Omental fat pad (tissue), 4 donors: ENCODE measurements around the gene GLRA3. TPM values are rescaled to one million over a fixed set of nuclear protein-coding genes. Genes with fewer than 3 reads are reported as not detected.

Experiments
- ATAC-seq: fragments of 150-250 bp; one replicate; pipeline ENCODE4 v1.9.1; 2016; ENCODE audit warnings: mild to moderate bottlenecking, moderate library complexity; ENCODE audit not compliant: low FRiP score
- DNase-seq: peaks from one replicate; pipeline ENCODE4 v3.0.0-alpha.2; 2019; ENCODE audit warnings: low spot score
- total RNA-seq, 4 donors: library from RNA; depleted of rRNA; stranded (reverse); fragments of >200 nt; gene quantifications; one replicate each; pipeline ENCODE4 v1.1.0, GENCODE V29; 2016
- TF ChIP-seq, protein P1 (sequence below), 3 donors: fragments of 450-650 bp; IDR thresholded peaks; one replicate each; pipeline ENCODE4 v1.5.1; 2016 to 2017; ENCODE audit warnings: antibody characterized with exemption in 3 of 3, mild to moderate bottlenecking in 3 of 3, moderate library complexity in 2 of 3

Gene GLRA3
- total RNA-seq, 4 donors from 2014 or later = not detected

GRCh38 chr4:174749091-174749490 is 80.0 kb downstream of the GLRA3 start:
- TF ChIP-seq, protein P1, sequence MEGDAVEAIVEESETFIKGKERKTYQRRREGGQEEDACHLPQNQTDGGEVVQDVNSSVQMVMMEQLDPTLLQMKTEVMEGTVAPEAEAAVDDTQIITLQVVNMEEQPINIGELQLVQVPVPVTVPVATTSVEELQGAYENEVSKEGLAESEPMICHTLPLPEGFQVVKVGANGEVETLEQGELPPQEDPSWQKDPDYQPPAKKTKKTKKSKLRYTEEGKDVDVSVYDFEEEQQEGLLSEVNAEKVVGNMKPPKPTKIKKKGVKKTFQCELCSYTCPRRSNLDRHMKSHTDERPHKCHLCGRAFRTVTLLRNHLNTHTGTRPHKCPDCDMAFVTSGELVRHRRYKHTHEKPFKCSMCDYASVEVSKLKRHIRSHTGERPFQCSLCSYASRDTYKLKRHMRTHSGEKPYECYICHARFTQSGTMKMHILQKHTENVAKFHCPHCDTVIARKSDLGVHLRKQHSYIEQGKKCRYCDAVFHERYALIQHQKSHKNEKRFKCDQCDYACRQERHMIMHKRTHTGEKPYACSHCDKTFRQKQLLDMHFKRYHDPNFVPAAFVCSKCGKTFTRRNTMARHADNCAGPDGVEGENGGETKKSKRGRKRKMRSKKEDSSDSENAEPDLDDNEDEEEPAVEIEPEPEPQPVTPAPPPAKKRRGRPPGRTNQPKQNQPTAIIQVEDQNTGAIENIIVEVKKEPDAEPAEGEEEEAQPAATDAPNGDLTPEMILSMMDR (IDR thresholded peaks at IDR 0.05) = no peak
- ATAC-seq (no peak), DNase-seq (no peak)

GRCh38 chr4:174746710-174747109 is 82.3 kb downstream of the GLRA3 start:
- TF ChIP-seq, protein P1 (IDR thresholded peaks at IDR 0.05) = no peak
- ATAC-seq = no peak
- DNase-seq = no peak

DNA sequence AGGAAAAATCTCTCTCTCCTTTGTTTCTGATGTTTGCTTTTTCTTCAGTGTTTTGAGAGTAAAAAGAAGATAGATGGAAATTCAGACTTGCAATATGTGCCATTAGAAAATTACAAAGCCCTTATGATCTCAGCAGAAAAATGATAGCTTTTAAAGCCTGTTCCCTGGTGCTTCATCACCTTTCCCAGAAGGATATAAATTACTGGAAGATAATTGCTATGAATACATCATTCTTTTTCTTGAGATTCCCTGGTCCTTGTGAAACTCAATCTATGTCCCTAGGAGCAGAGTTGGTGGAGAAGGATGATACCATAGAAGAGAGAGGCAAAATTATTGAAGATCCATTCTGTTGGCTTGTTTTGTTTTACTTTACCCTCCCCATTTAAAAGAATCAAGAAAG is 86.5 kb downstream of the GLRA3 start:
- TF ChIP-seq, protein P1 (IDR thresholded peaks at IDR 0.05) = no peak
- no peak for DNase-seq
- no peak for ATAC-seq

- DNase-seq (no peak), ATAC-seq (no peak)
- TF ChIP-seq, protein P1 (IDR thresholded peaks at IDR 0.05) = no peak
Observed at GRCh38 chr4:174739576-174739975, 89.5 kb downstream of the GLRA3 start.

GRCh38 chr4:174734181-174734580 is 94.9 kb downstream of the GLRA3 start:
- ATAC-seq = no peak
- TF ChIP-seq, protein P1 (IDR thresholded peaks at IDR 0.05) = no peak

DNA sequence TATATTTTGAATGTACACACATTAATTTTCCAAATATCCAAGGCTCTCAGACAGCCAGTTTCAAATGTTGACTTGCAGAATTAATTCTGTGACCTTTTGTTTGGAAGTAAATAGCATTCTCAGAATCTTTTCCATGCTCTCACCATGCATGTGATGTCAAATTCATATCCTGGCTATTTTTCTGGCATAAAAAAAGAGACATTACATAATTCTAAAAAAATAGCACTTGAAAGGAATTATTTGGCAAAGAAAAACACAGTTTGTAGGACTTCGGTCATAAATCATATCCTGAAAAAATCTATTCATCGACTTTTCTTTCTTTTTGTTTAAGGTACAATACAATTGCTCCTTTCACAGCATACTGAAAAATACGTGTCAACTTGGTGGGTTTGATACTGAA is 111.2 kb downstream of the GLRA3 start:
- TF ChIP-seq, protein P1 (IDR thresholded peaks at IDR 0.05) = no peak
- no peak for DNase-seq
- ATAC-seq = peak; percentile 59

More at GRCh38 chr4:174734181-174734580, 94.9 kb downstream of the GLRA3 start:
- DNase-seq = no peak

GRCh38 chr4:174716986-174717770 is 111.9 kb downstream of the GLRA3 start:
- ATAC-seq (peak; percentile 62), DNase-seq (no peak)
- TF ChIP-seq, protein P1 (IDR thresholded peaks at IDR 0.05) = no peak
